ENCODE measurements around the gene PON2. TPM values are rescaled to one million over a fixed set of nuclear protein-coding genes. Genes with fewer than 3 reads are reported as not detected.

The PON2 gene
- total RNA-seq, 1 experiment from 2014 or later: 56.4 TPM

DNA sequence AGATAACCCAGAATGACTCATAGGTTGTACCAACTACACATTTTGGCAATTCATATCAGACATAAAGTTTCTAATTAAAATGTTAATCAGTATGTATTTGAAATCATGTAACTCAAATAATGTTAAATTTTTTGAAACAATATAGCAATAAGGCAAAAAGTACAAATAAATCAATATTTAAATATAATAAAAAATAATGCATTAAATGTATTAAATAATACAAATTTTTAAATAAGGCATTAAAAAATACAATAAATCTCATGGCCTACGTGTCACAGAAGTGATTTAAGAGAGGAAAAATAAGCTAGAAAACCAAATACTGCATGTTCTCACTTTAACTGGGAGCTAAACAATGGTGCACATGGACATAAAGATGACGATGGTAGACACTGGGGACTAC lies 9.1 kb downstream of the PON2 start:
- peaks cover 9% of the 10 kb centered on the region; the same call in 1 of the 2 replicates for H3K79me2 ChIP-seq (ENCODE audit: low read length)
- no peaks in the 10 kb centered on the region for H3K27me3 ChIP-seq (ENCODE audit: low read length)
- H3K9ac ChIP-seq (ENCODE audit: low read length): no peak overlapping the region
- no peaks in the 10 kb centered on the region for H3K4me1 ChIP-seq (ENCODE audit: insufficient read depth, low read length)
- intact Hi-C loops (cut with micrococcal nuclease): no loop called here
- CTCF ChIA-PET: no interaction called here
- no TSS peak for BruUV-seq (replicated peaks)
- H3K9me2 ChIP-seq (replicated peaks; ENCODE audit: low read length): no peaks in the 10 kb centered on the region
- no peak overlapping the region for H3K4me2 ChIP-seq (ENCODE audit: low read length)
- DNase-seq (no peak), ATAC-seq (no peak)
- peaks cover 5% of the 10 kb centered on the region; the same call in 1 of the 2 replicates for H3K36me3 ChIP-seq (ENCODE audit: low read depth, low read length)
- H3K27ac ChIP-seq (ENCODE audit: low read length): no peak overlapping the region
- POLR2A ChIA-PET (ENCODE audit: unreplicated experiment): no interaction called here
- H3K9me3 ChIP-seq (ENCODE audit: low read length): no peaks in the 10 kb centered on the region
- no peaks in the 10 kb centered on the region for H4K20me1 ChIP-seq (ENCODE audit: low read length)
- H3F3A ChIP-seq (ENCODE audit: low read length, unreplicated experiment): no peaks in the 10 kb centered on the region
- no peak for TF ChIP-seq EZH2 (IDR thresholded peaks at IDR 0.05; ENCODE audit: low read length, unreplicated experiment)
- TF ChIP-seq, protein P1, sequence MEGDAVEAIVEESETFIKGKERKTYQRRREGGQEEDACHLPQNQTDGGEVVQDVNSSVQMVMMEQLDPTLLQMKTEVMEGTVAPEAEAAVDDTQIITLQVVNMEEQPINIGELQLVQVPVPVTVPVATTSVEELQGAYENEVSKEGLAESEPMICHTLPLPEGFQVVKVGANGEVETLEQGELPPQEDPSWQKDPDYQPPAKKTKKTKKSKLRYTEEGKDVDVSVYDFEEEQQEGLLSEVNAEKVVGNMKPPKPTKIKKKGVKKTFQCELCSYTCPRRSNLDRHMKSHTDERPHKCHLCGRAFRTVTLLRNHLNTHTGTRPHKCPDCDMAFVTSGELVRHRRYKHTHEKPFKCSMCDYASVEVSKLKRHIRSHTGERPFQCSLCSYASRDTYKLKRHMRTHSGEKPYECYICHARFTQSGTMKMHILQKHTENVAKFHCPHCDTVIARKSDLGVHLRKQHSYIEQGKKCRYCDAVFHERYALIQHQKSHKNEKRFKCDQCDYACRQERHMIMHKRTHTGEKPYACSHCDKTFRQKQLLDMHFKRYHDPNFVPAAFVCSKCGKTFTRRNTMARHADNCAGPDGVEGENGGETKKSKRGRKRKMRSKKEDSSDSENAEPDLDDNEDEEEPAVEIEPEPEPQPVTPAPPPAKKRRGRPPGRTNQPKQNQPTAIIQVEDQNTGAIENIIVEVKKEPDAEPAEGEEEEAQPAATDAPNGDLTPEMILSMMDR (conservative IDR thresholded peaks at IDR 0.05; ENCODE audit: low read depth, low read length): no peak
- no peak for TF ChIP-seq EZH2phosphoT487 (IDR thresholded peaks at IDR 0.05; ENCODE audit: borderline replicate concordance, low read length)
- no peak overlapping the region for H2AFZ ChIP-seq (ENCODE audit: low read length)
- no peak overlapping the region for H3K4me3 ChIP-seq (ENCODE audit: low read length)

- no TSS peak for BruUV-seq (replicated peaks)
Measured at GRCh38 chr7:95424716-95425115, 10.1 kb downstream of the PON2 start.

DNA sequence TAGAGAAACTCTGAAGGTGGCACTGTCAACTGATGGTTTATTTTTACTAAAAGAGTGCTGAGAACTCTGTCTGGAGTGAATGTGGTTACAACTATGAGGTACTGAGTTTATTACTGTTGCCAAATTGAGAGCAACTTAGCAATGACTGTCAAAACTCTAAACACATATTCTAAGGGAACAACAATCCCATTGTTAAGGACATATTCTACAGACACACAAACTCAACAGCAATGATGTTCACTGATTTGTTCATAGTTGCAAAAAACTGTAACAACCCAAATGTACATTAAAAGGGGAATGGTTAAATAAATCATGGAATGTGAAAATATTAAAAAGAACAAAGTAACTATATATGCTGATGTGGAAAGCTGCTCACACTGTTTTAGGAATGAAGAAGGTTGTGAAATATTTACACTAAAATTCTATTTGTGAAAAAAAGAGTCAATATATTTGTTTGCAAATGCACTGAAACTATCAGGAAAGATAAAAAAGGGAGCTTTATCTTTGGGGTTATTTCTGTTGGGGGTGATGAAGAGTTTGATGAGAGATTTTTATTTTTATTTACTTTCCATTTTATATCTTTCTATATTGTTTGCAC lies 12.9 kb downstream of the PON2 start:
- Histone ChIP-seq H3K79me2 (ENCODE audit: low read length) (no peaks in the 10 kb centered on the region), H3K9ac (ENCODE audit: low read length) (no peak overlapping the region), H3K9me3 (ENCODE audit: low read length) (no peaks in the 10 kb centered on the region), H3F3A (ENCODE audit: low read length, unreplicated experiment) (no peaks in the 10 kb centered on the region), H3K27me3 (ENCODE audit: low read length) (no peaks in the 10 kb centered on the region), H3K27ac (ENCODE audit: low read length) (no peak overlapping the region), H3K4me1 (ENCODE audit: insufficient read depth, low read length) (no peaks in the 10 kb centered on the region), H3K36me3 (ENCODE audit: low read depth, low read length) (peaks cover 8% of the 10 kb centered on the region; the same call in 1 of the 2 replicates), H3K4me3 (ENCODE audit: low read length) (no peak overlapping the region), H3K4me2 (ENCODE audit: low read length) (no peak overlapping the region), H3K9me2 (replicated peaks; ENCODE audit: low read length) (no peaks in the 10 kb centered on the region), H4K20me1 (ENCODE audit: low read length) (no peaks in the 10 kb centered on the region), H2AFZ (ENCODE audit: low read length) (no peak overlapping the region)
- DNase-seq (no peak), ATAC-seq (no peak)
- intact Hi-C loops (cut with micrococcal nuclease): no loop called here
- ChIA-PET POLR2A (ENCODE audit: unreplicated experiment) (no interaction called here), CTCF (no interaction called here)
- no TSS peak for BruUV-seq (replicated peaks)
- TF ChIP-seq, protein P1 (conservative IDR thresholded peaks at IDR 0.05; ENCODE audit: low read depth, low read length): no peak
- TF ChIP-seq EZH2 (IDR thresholded peaks at IDR 0.05; ENCODE audit: low read length, unreplicated experiment) (no peak), EZH2phosphoT487 (IDR thresholded peaks at IDR 0.05; ENCODE audit: borderline replicate concordance, low read length) (no peak)

More at GRCh38 chr7:95424716-95425115, 10.1 kb downstream of the PON2 start:
- Histone ChIP-seq H3K27me3 (ENCODE audit: low read length) (no peaks in the 10 kb centered on the region), H3K4me2 (ENCODE audit: low read length) (no peak overlapping the region), H3K27ac (ENCODE audit: low read length) (no peak overlapping the region), H3K79me2 (ENCODE audit: low read length) (peaks cover 9% of the 10 kb centered on the region; the same call in 1 of the 2 replicates), H3K9me3 (ENCODE audit: low read length) (no peaks in the 10 kb centered on the region), H3K9me2 (replicated peaks; ENCODE audit: low read length) (no peaks in the 10 kb centered on the region), H4K20me1 (ENCODE audit: low read length) (no peaks in the 10 kb centered on the region), H3F3A (ENCODE audit: low read length, unreplicated experiment) (no peaks in the 10 kb centered on the region), H3K36me3 (ENCODE audit: low read depth, low read length) (peaks cover 8% of the 10 kb centered on the region; the same call in 1 of the 2 replicates), H2AFZ (ENCODE audit: low read length) (no peak overlapping the region), H3K4me1 (ENCODE audit: insufficient read depth, low read length) (no peaks in the 10 kb centered on the region), H3K4me3 (ENCODE audit: low read length) (no peak overlapping the region), H3K9ac (ENCODE audit: low read length) (no peak overlapping the region)
- intact Hi-C loops (cut with micrococcal nuclease): no loop called here
- TF ChIP-seq, protein P1 (conservative IDR thresholded peaks at IDR 0.05; ENCODE audit: low read depth, low read length): no peak
- TF ChIP-seq EZH2phosphoT487 (IDR thresholded peaks at IDR 0.05; ENCODE audit: borderline replicate concordance, low read length) (no peak), EZH2 (IDR thresholded peaks at IDR 0.05; ENCODE audit: low read length, unreplicated experiment) (no peak)
- no peak for DNase-seq
- ChIA-PET CTCF (no interaction called here), POLR2A (ENCODE audit: unreplicated experiment) (no interaction called here)
- no peak for ATAC-seq

All from PC-3 (cell line).